Inflammatory macrophage treated with lipopolysaccharide for 1 hour (primary cell): ENCODE data around the gene CTNNBL1.

Experiments
- DNase-seq, 2 donors: peaks; one replicate each; pipeline ENCODE4 v3.0.0-alpha.2; 2020 to 2022

The CTNNBL1 gene

DNA sequence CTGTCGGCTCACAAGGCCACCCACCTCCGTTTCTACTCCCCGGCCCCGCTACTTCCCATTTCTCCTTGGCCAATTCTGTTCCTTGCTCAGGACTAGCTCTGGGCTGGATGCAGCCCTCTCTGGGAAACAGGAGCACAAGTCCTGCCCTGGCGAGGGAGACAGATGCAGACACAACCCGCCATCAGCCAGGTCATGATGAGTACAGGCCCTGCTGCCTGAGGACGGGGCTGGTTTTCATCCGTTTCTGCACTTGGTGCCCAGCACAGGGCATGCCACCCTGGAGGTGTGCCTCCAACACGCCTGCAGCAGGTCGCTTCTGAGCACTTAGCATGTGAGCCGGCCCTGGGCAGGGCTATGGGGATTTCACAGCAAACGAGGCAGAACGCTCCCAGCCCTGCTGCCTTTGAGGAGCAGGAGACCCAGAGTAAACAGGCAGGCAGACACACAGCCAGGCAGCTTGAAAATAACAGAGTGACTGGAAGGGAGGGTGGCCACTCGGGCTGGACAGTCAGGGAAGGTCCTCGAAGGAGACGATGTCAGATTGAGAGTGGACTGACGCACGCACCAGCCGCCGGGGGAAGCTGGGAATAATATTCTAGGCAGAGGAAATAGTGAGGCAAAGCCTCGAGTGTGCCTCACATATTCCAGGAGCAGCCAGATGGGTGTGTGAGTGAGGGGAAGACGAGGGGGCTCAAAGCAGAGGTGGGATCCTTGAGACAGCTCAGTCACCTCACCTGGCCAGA is 187.9 kb downstream of the CTNNBL1 start:
- no peak for DNase-seq

DNA sequence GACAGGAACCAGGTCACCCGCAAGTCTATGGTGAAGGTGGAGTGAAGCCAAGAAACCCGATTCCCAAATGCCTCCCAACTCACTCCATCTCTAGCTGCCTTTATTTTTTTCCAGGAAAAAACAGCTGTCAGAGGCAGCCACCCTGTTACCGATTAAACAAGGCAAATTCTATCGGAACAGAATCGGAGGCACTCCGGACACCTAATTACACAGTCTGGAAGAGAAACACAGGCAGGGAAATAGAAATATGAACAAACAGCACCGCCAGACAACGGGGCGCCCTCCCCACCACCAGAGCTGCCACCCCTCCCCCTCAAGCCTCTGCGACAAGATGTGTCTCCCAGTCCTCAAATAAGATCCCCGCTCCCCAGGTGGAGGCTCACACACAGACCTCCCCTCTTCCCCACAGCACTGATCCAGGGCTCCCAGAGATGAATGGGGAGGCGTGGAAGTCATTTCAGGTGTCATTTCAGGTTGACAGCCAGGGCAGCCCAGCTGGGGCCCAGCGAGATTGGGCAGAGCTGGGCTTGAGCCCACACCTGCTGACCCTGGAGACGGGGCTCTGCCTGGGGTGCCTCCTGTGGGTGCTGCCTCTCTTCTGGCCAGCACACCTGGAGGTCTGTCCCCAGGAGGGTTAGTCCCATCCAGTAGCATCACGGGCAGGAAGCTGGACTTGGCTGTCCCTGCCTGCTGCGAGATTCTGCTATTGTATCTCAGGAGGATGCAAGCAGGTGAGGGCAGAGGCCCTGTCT is 189.3 kb downstream of the CTNNBL1 start:
- DNase-seq = no peak

DNA sequence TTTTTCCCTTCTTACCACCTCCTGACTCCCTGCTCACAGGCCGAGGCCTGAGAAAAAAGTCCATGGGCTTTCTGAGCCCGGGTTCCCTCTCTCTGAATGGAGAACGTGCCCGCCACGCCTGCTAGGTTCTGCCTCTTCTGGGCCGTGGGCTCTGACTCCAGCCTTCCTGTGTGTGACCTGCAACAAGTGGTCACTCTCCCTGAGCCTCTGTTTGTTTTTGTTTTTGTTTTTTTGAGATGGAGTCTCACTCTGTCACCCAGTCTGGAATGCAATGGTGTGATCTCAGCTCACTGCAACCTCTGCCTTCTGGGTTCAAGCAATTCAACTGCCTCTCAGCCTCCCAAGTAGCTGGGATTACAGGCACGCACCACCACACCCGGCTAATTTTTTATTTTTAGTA is 191.2 kb downstream of the CTNNBL1 start:
- no peak for DNase-seq

DNA sequence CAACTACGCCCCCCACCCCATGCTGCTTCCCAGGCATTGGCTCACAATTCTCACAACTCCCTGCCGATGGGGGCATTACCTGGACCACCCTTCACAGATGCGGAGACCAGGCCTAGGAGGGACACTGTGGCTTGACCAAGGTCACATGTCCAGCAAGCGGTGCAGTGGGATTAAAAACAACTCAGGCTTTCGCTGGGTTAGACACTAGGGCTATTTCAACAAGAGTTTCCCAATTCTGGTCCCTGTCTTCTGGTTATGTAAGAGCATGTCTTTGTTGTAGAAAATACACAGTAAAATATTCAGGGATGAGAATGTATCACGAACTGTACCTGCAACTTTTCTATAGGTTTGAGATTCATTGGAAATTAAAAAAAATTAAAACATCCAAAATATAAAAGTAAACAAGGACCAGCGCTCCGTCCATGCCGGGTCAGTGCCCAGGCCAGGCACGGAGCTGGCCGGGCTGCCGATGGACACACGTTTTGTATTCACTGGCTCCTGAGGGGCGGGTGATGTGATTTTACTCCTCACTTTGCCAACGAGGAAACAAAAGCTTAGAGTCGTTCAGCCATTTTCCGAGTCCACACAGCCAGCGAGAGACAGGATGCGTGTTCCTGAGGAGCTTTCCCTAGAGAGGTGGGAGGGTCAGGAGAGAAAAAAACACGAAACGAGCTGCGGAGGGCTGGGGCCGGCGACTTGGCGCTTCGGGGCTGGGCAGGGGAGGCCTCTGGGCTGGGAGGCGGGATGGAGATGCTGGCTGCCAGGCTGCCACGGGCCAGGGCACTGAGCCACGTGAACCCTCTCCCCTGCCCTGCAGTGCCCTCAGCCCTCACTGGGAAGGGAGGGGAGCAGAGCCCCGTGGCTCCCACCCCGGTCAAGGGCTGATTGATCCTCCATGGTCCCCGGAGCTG is 192.0 kb downstream of the CTNNBL1 start:
- no peak for DNase-seq

DNA sequence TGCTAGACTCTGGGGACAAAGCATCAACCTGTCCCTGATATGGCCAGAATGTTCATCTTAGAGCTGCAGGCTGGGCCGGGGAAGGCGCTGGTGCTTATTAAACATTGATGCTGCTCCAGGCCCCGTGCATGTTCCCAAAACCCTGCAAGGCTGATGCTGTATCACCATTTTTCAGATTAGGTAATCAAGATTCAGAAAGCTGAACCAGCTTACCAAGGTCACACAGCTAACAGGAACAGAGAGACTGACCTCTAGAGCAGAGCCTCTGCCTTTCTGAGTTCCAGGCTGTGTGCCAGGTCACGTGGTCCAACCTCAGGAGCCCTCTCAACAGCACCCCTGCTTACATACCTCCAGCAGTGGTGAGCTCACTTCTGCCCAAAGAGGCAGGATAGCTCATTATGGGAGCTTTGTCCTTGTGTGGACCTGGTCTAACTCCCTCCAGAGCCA is 193.0 kb downstream of the CTNNBL1 start:
- no peak for DNase-seq

DNA sequence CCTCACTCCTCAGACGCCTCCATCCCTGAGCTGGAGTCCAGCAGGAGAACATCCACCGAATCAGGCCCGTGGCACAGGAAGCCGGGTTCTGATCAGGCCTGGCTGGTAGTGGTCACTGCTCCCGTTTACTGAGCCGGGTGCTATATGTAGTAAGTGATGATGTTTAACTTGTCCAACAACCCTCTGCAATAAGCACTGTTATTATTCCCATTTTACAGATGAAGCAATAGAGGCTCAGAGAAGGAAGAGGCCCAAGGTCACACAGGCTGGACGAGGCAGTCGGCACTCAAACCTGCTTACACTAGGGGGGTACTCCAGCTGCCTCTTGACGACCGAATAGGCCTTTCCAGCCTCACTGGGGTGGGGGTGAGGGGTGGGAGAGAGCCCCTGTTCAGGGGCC is 194.8 kb downstream of the CTNNBL1 start:
- DNase-seq = no peak

DNA sequence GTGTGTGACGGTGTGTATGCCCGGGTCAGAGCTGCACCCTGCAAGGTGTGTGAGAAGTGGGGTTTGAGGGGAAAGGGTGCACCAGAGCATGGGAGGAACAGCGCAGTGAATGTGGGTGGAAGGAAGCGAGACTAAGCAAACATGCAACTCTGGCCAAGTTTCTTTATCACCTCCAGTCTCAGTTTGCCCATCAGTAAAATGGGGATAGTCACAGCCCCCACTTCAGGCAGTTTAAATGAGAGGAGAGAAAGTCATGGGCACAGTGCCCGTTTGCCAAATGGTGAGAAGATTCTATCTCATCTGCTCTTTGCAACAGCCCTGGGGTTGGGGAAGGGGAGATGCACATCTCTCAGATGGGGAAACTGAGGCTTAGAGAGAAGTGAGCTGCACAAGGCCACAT is 196.3 kb downstream of the CTNNBL1 start:
- no peak for DNase-seq

DNA sequence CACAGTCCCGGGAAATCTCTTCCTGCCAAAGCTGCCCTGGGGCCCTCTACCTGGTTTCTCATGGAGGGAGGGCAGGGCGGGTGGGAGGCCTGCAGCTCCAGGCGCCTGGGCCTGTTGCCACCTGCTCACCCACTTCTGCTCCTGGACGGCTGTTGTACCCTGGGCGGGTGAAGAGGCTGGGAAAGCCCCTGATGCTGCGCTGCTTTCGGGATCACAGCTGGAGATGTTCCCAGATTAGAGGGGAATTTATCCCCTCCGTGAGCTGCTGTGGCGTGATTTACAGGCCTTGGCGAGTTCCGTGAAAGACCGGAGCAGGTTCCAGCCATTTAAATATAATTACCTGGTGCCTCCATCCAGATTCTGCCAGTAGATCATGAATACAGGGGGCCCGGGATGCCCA is 196.8 kb downstream of the CTNNBL1 start:
- no peak for DNase-seq

DNA sequence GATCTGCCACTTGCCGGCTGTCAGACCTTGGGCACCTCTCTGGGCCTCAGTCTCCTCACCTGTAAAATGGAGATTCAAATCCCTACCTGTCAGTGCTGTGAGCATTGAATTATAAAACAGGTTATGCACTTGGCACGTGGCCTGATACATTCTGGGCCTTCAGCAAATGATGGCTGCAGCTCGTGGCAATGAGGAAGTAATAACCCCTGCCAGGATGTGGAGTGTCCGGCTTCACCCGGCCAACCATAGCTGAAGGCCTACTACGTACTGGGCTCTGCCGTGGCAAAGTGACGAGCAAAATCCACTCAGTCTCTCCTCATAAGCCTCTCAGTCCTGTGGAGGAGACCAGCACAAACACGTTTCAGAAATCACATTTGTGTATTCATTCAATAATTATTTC is 198.2 kb downstream of the CTNNBL1 start:
- no peak for DNase-seq

DNA sequence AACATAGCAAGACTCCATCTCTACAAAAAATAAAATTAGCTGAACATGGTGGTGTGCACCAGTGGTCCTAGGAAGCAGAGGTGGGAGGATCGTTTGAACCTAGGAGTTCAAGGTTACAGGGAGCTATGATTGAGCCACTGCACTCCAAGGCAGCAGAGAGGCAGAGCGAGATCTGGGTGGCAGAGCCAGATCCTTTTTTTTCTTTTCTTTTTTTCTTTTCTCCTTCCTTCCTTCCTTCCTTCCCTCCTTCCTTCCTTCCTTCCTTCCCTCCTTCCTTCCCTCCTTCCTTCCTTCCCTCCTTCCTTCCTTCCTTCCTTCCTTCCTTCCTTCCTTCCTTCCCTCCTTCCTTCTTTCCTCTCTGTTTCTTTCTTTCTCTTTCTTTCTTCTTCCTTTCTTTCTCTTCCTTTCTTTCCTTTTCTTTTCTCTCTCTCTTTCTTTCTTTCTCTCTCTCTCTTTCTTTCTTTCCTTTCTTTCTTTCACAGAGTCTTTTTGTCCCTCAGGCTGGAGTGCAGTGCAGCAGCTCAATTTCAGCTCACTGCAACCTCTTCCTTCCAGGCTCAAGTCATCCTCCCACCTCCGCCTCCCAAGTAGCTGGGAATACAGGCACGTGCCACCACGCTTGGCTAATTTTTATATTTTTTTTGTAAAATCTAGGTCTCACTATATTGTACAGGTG is 199.9 kb downstream of the CTNNBL1 start:
- DNase-seq = no peak

DNA sequence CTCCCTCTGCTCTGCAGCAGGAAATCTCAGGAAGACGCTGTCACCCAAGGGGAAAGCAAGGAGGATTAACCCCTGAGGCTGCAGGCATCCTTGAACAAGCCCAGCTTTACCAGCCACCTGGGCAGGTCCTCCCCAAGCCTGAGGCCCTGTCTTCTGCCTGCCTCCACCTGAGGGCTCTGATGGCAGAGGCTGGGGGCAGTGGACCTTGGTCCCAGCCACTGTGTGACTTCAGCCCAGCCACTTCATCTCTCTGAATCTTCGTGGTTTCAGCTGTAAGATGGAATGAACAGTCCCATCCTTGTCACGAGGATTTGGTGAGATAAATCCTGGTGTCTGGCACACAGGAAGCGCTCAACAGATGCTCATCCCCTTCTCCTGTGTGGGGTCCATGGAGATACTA is 200.6 kb downstream of the CTNNBL1 start:
- DNase-seq = no peak

DNA sequence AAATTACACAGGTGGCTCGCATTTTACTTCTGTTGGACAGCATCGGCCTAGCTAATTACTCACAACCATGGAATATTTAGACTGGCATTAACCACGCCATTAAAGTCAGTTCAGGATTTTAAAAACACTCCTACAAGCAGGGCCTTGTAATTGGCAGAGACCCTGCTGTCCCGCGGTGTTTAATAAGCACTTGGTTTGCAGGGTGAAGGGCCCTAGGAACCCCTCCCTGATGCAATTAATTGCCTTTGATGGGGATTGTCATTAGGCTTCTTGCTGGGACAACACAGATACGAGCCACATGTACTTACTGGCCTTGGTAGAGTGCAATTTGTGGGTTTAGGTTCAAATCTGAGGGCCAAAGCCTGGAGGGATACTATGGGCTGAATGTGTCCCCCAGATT is 201.3 kb downstream of the CTNNBL1 start:
- no peak for DNase-seq

DNA sequence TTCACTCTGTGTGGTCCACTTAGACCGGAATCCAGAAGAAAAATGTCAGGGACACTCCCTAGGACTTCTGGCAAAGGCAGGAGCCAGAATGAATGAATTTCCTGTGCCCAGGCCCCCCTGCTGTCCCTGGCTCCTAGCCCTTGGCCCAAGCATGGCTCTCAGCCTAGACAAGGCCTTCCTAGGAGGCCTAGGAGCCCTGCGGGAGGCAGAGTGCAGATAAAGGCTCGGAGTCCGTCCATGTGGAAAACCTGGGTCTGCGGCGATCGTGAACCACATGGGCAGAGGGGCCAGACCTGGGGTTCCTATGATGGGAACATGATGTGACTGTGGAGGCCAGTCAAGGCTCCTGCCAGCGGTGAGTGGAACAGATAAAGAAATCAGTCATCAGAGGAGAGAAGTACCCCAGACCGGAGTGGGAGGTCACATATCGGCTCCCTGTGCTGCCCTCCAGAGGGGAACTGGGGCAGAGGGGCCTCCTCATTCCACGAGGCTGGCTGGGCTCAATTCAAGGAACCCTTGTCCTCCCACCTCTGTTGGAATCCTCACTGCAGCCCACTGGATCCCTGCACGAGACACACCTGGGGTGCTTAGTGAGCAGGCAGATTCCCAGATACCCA is 203.2 kb downstream of the CTNNBL1 start:
- no peak for DNase-seq

DNA sequence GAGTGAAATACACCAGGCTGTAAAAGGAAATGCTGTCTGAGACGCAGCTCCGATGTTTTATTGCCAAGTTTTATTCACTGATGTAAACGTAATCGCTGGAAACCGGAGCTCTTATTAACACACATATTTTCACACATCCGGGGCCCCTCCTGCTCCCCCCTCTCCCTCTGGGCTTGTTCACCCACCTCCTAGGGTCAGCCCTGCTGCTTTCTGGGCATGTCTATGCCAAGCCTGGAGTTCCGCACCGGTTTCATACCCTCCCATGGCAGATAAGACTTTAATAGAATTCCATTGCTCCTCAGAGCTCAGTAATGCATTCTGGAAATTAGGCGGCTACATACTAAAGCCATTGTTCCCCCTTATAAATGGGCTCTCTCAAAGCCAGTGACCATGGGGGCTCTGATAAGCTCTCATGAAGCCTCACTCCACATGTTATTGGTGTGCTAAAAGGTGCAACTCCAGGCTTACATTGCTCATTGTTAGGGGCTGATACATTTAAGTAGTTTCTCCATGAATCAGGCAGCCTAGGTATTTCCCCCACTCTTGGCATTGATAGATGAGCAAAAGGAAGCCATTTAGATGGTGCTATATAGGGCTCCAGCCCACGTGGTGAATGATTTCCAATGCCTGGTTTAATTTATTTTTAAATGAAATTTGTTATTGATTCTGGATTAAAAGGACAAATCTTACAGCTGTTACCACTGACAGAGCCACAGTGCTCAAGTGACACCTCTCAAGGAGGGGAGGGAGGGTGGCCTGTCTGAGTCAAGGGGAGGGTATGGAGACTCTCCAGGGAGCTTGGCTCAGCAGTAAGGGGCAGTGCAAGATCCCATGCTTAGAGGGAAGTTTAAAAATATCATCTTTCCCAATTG is 204.6 kb downstream of the CTNNBL1 start:
- no peak for DNase-seq

DNA sequence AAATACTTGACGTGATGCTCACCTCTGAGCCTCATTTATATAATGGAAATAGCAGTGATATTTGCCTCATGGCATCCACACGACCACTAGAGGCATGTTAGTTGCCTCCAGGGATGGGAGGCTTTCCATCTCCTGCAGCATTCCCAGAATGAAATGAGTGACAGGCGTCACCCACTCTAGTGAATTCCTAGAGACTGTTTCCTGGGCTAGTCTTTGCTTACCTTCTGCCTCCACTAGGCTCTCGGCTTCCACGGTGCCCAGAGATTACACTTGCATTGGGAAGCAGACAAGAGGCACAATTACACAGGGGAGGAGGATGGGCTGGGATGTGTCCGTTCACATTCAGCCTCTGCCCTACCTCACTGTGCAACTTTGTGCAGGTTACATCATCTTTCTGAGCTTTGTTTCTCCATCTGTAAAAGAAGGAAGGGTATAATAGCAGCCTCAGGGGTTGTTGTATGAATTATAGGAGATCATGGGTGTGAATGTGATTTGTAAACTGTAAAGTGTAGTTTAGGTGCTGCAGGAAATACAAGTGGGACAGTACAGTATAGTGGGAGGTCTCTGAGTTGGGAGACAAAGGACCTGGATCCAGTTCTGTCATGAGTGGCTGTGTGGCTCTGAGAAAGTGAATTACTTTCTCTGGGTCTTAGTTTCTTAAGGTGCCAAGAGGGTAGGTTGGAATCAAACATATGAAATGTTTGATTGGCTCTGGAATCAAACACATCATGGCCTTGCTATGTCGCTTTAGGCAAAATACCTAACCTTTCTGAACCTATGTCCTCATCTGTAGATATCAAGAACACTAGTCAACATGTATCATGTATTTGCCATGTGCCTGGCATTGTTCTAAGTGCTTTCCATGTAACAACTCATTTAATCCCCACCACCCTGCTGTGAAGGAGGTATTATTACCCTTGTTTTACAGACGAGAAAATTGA is 205.5 kb downstream of the CTNNBL1 start:
- DNase-seq = no peak

DNA sequence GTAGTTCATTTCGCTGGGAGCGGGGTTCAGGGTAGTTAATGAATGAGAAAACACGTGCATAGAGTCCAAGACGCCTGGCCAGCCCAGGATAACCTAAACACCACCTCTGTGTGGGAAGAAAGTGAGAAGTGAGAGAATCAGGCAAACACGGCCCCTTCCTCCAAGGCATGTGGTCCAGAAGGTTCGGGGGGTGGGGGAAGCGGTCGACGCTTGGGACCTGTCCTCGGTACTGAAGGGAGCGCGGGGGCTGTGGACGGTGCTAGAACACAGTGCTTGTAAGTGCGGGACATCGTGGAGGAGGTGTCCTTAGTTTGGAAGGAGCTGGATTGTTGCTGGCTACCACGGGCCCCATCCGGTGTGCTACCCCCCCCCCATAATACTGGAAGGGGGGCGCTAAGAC is 207.4 kb downstream of the CTNNBL1 start:
- no peak for DNase-seq

DNA sequence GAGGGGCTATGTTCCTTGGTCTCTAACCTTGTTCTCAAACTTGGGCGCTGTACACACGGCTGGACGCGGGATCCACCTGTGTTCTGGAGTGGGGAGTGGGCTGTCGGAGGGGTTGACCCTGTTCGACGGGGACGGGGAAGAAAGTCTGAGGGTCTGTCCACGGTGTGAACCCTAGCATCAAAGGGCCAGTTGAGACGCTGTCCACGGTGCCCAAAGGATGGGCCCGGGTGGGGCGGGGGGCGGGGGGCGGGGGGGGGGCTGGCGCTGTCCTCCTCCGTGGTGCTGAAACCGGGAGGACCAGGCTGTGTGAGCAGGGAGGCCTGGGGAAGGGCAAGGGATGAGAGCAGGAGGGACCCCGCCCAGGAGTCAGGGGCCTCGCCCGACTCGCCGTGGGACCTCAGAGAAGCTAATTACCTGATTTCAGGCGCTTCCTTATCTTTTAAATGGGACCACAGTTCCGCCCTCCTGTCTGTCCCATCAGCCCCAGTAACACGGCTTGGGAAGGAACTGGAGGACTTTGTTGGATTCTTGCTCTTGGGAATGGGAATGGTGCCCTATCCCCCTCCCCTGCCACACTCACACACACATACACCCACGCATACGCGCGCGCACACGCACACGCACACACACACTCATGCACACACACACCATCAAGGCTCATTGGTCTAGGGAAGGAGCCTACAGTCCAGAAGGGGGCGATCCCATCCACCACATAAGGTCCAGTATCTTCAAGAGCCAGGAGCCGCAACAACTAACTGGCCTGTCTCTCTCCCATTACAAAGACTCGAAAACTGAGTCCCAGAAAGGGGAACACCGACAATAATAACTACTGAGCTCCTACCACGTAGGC is 208.0 kb downstream of the CTNNBL1 start:
- peak; percentile 30 to 53 for DNase-seq

DNA sequence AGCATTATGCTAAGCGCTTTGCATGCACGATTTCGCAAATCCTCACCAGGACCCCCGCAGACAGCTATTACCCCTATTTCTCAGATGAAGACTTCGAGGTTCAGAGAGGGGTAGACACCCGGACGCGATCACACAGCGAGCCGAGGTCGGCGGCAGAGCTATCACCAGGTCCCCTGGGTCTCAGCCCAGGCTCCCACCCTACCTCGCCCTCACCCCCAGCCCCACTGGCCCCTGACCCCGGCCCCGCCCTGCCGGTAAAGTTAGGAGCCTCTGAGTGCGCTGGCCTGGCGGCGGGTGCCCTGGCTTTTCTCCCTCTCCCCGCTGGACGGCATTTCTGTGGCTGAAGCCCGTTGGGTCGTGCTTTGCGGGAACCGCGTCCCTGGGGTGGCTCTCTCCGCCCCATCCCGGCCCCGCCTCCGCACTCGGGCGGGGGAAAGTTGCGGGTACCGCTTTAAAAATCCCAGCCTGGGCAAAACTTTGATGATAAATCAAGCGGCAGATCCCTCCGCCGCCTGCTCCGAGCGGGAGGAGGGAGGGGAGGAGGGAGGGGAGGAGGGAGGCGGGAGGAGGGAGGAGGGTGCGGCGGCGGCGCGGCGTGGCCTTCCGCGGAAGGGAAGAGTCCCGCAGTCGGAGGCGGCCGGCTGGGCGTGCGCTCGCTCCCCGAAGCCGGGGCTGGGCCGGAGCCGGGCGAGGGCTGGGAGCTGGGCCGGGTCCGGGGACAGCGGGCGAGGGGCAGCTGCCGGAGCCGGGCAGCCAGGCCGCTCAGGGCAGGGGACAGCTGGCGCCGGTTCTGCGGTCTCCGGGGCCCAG is 208.9 kb downstream of the CTNNBL1 start, which contains the start of gene VSTM2L:
VSTM2L (plus strand) TSS at position 624 of the 810 bp plus-strand sequence. CDS start 224 bp downstream, outside the sequence.
- DNase-seq = peak in 1 of 2 donors; percentile 17
